NCI-H146 treated with DMSO at 0.1 percent for 48 hours (cell line): ENCODE results near the gene SBF1.
"Not testable (repeated sequence)": the region's sequence is repeated elsewhere in the genome, so short reads cannot be mapped to it uniquely, and the experiment has no call there.

Experiments
- DNase-seq: peaks from one replicate; lab custom pipeline; 2025; ENCODE audit not compliant: unreplicated experiment; lab: John Stamatoyannopoulos, UW

SBF1 gene

GRCh38 chr22:50401907-50402306 is 72.9 kb downstream of the SBF1 start:
- DNase-seq: no peak

- DNase-seq: no peak
Measured at GRCh38 chr22:50400931-50401330, 73.9 kb downstream of the SBF1 start.

GRCh38 chr22:50400406-50400805 is 74.4 kb downstream of the SBF1 start:
- no peak for DNase-seq

GRCh38 chr22:50399751-50400331 is 75.0 kb downstream of the SBF1 start:
- no peak for DNase-seq

- no peak for DNase-seq
Measured at GRCh38 chr22:50398831-50399648, 75.8 kb downstream of the SBF1 start.

- not testable (repeated sequence) for DNase-seq
Measured at GRCh38 chr22:50397371-50398060, 77.3 kb downstream of the SBF1 start.

GRCh38 chr22:50396751-50397370 is 78.0 kb downstream of the SBF1 start:
- DNase-seq: no peak
